HEK293T (cell line): Measurements from ENCODE around the gene RSRC1.

Experiments
- BHLHE40 ChIP-seq: fragments of 450-650 bp; IDR thresholded peaks from 2 replicates; pipeline ENCODE4 v1.6.1; 2016; ENCODE audit warnings: mild to moderate bottlenecking, moderate library complexity, borderline replicate concordance
- FOXM1 ChIP-seq: fragments of 450-650 bp; IDR thresholded peaks from 2 replicates; pipeline ENCODE4 v1.6.1; 2017; ENCODE audit warnings: mild to moderate bottlenecking, borderline replicate concordance
- LEF1 ChIP-seq: fragments of 450-650 bp; IDR thresholded peaks from 2 replicates; pipeline ENCODE4 v1.6.1; 2017; ENCODE audit warnings: mild to moderate bottlenecking, borderline replicate concordance
- SP1 ChIP-seq: fragments of 450-650 bp; IDR thresholded peaks from 2 replicates; pipeline ENCODE4 v1.6.1; 2017
- SUZ12 ChIP-seq: fragments of 450-650 bp; IDR thresholded peaks from 2 replicates; pipeline ENCODE4 v1.6.1; 2016; ENCODE audit warnings: mild to moderate bottlenecking
- TARDBP ChIP-seq: fragments of 450-650 bp; IDR thresholded peaks from 2 replicates; pipeline ENCODE4 v1.6.1; 2016
- ZNF384 ChIP-seq: fragments of 450-650 bp; IDR thresholded peaks from 2 replicates; pipeline ENCODE4 v1.6.1; 2016

GRCh38 chr3:158479051-158479450 lies 369.2 kb downstream of the RSRC1 start:
- TF ChIP-seq FOXM1 (no peak), SP1 (no peak), LEF1 (no peak), SUZ12 (no peak), BHLHE40 (no peak), ZNF384 (no peak), TARDBP (no peak)
